Posterior vena cava (tissue), 2 donors: Measurements from ENCODE around the gene ZNF660. TPM values are rescaled to one million over a fixed set of nuclear protein-coding genes. Genes with fewer than 3 reads are reported as not detected.
"Not testable (repeated sequence)": the region's sequence is repeated elsewhere in the genome, so short reads cannot be mapped to it uniquely, and the experiment has no call there.

Experiments used
- DNase-seq: peaks from one replicate; pipeline ENCODE4 v3.0.0-alpha.2; 2020; ENCODE audit warnings: low spot score
- intact Hi-C, 2 donors: fragments of 100-400 bp; cut with DNase I; formaldehyde crosslinking; loops; one replicate each; pipeline versions ENCODE4 v1.14.1 to v1.14.2; 2022 to 2023
- long read RNA-seq, 2 donors: library from polyadenylated mRNA; unstranded; transcript quantifications; one replicate each; pipeline ENCODE4 v2.0.0, GENCODE V29; 2020 to 2021
- total RNA-seq, 2 donors: library from RNA; stranded (reverse); fragmentation: NEBNext Ultra II Directional; extraction: Animal tissue kit (Norgen Biotek cat#: 25700); gene quantifications; one replicate each; pipeline ENCODE4 v1.2.1, GENCODE V29; 2021
- donor health status: DM: yes; HTN: yes; CAD: no.
- donor health status: DM: yes; HTN: yes; CAD: no.

ZNF660 gene
- total RNA-seq, result 1 to 10 TPM; 6.2 to 7.7 TPM
- long read RNA-seq, donor 1, result 0 reads
- long read RNA-seq, donor 2, full-length matches to known transcripts, result 1 of 2 reads
- long read RNA-seq, donor 2, partial matches to known transcripts, result 1 of 2 reads
- long read RNA-seq, donor 2, other reads (novel, unspliced or antisense), result 0 of 2 reads

GRCh38 chr3:44584646-44585501 is at the start of gene ZNF660:
ZNF660 (plus strand) TSS chr3:44584964; CDS start chr3:44594194, 9,230 bp downstream.
- peak; percentile 87 for DNase-seq
- intact Hi-C loops, result loop anchor here in 1 of 2 donors (10.0 kb wide), 1 partner anchor 1630 kb away; no protein-coding TSS in a partner anchor

GRCh38 chr3:44535364-44535763 is 49.4 kb upstream of the ZNF660 start:
- intact Hi-C loops, result no loop called here
- no peak for DNase-seq

GRCh38 chr3:44544811-44545210 is 40.0 kb upstream of the ZNF660 start:
- DNase-seq, intact Hi-C loops: not testable (repeated sequence)

- peak; percentile 86 for DNase-seq
- intact Hi-C loops, result loop anchor here in 1 of 2 donors (10.0 kb wide), 1 partner anchor 70 kb away; the partner anchor contains the start of gene ZNF197
These were observed 29.9 kb upstream of the ZNF660 start, which contains the start of gene ZKSCAN7 for GRCh38 chr3:44554626-44555592. ZKSCAN7 (plus strand) TSS chr3:44555193; CDS start chr3:44557048, 1,855 bp downstream.

- intact Hi-C loops, result loop anchor here in 1 of 2 donors (10.0 kb wide), 1 partner anchor 69 kb away; the partner anchor contains the start of gene ZNF197
- DNase-seq, result no peak
These were observed 29.0 kb upstream of the ZNF660 start for GRCh38 chr3:44555723-44556122.

- DNase-seq, result no peak
- intact Hi-C loops, result loop anchor here in 1 of 2 donors (10.0 kb wide), 1 partner anchor 68 kb away; the partner anchor contains the start of gene ZNF197
These were observed 27.7 kb upstream of the ZNF660 start for GRCh38 chr3:44557074-44557473.

GRCh38 chr3:44561076-44561475 is 23.7 kb upstream of the ZNF660 start:
- no peak for DNase-seq
- intact Hi-C loops, result no loop called here

- no peak for DNase-seq
- intact Hi-C loops, result no loop called here
These were observed 22.6 kb upstream of the ZNF660 start for GRCh38 chr3:44562147-44562546.

- DNase-seq, result no peak
- intact Hi-C loops, result no loop called here
These were observed 16.2 kb upstream of the ZNF660 start for GRCh38 chr3:44568561-44568960.

- intact Hi-C loops, result loop anchor here in 1 of 2 donors (10.0 kb wide), 1 partner anchor 726 kb away; no protein-coding TSS in a partner anchor
- DNase-seq, result no peak
These were observed 13.7 kb upstream of the ZNF660 start for GRCh38 chr3:44571024-44571423.

- DNase-seq, result no peak
- intact Hi-C loops, result loop anchor here in 1 of 2 donors (10.0 kb wide), 1 partner anchor 732 kb away; no protein-coding TSS in a partner anchor
These were observed 8.2 kb upstream of the ZNF660 start for GRCh38 chr3:44576613-44577012.

GRCh38 chr3:44577354-44577952 is 7.3 kb upstream of the ZNF660 start:
- intact Hi-C loops, result loop anchor here in 1 of 2 donors (10.0 kb wide), 1 partner anchor 733 kb away; no protein-coding TSS in a partner anchor
- DNase-seq, result not testable (repeated sequence)

GRCh38 chr3:44578316-44578715 is 6.4 kb upstream of the ZNF660 start:
- not testable (repeated sequence) for DNase-seq
- intact Hi-C loops, result loop anchor here in 1 of 2 donors (10.0 kb wide), 1 partner anchor 734 kb away; no protein-coding TSS in a partner anchor

GRCh38 chr3:44578924-44579515 is 5.7 kb upstream of the ZNF660 start:
- DNase-seq, result not testable (repeated sequence)
- intact Hi-C loops, result loop anchor here in 1 of 2 donors (10.0 kb wide), 1 partner anchor 734 kb away; no protein-coding TSS in a partner anchor

- intact Hi-C loops, result loop anchor here in 1 of 2 donors (10.0 kb wide), 2 partner anchors 735 to 1625 kb away; no protein-coding TSS in a partner anchor
- DNase-seq, result not testable (repeated sequence)
These were observed 5.0 kb upstream of the ZNF660 start for GRCh38 chr3:44579749-44580148.

- intact Hi-C loops, result loop anchor here in 1 of 2 donors (10.0 kb wide), 1 partner anchor 1626 kb away; no protein-coding TSS in a partner anchor
- DNase-seq, result not testable (repeated sequence)
These were observed 3.8 kb upstream of the ZNF660 start for GRCh38 chr3:44580971-44581370.

GRCh38 chr3:44596621-44597020 is 11.9 kb downstream of the ZNF660 start:
- no peak for DNase-seq
- intact Hi-C loops, result no loop called here

- intact Hi-C loops, result no loop called here
- DNase-seq, result no peak
These were observed 17.0 kb downstream of the ZNF660 start for GRCh38 chr3:44601749-44602148.
